GM12864 (cell line): Measurements from ENCODE around the gene HHAT.

Source experiments
- DNase-seq: peaks from one replicate; pipeline ENCODE4 v3.0.0-alpha.2; 2011; ENCODE audit warnings: low read depth
- H3K4me3 ChIP-seq: 2 replicates; pipeline ENCODE4 v1.5.1; 2011; ENCODE audit warnings: mild to moderate bottlenecking, low read depth, low read length, control low read depth
- CTCF ChIP-seq: IDR thresholded peaks from 2 replicates; pipeline ENCODE4 v1.5.1; 2011; ENCODE audit warnings: low read depth, mild to moderate bottlenecking, moderate library complexity, low read length, control low read depth, inconsistent platforms; ENCODE audit errors: missing control alignments

The HHAT gene

GRCh38 chr1:210684466-210685294 is 356.0 kb downstream of the HHAT start:
- TF ChIP-seq CTCF: no peak
- DNase-seq: peak; percentile 26
- H3K4me3 ChIP-seq: no peak overlapping the region

GRCh38 chr1:210685295-210685650 is 356.6 kb downstream of the HHAT start:
- DNase-seq: no peak
- H3K4me3 ChIP-seq: no peak overlapping the region
- TF ChIP-seq CTCF: no peak

- no peak for DNase-seq
- no peak for TF ChIP-seq CTCF
- no peak overlapping the region for H3K4me3 ChIP-seq
These were observed 358.1 kb downstream of the HHAT start for GRCh38 chr1:210686841-210687240.

- TF ChIP-seq CTCF: no peak
- DNase-seq: no peak
- no peak overlapping the region for H3K4me3 ChIP-seq
These were observed 359.0 kb downstream of the HHAT start for GRCh38 chr1:210687582-210688279.

- no peak for TF ChIP-seq CTCF
- no peak overlapping the region for H3K4me3 ChIP-seq
- no peak for DNase-seq
These were observed 360.0 kb downstream of the HHAT start for GRCh38 chr1:210688512-210689234.

- no peak overlapping the region for H3K4me3 ChIP-seq
- DNase-seq: no peak
- TF ChIP-seq CTCF: no peak
These were observed 361.1 kb downstream of the HHAT start for GRCh38 chr1:210689826-210690225.
